ENCODE data around the gene BTN1A1. TPM values are rescaled to one million over a fixed set of nuclear protein-coding genes. Genes with fewer than 3 reads are reported as not detected.

BTN1A1 gene
- total and polyA plus RNA-seq, 9 of the 15 experiments (the other 6 are each of a cell fraction or from before 2014, with no cell fraction given): 0.01 to 0.15 (median 0.06) TPM; not detected in 4

- TF ChIP-seq ZBTB40 (IDR thresholded peaks at IDR 0.05) (peak; percentile 73), ZBTB40 (CRISPR knock-in tag; IDR thresholded peaks at IDR 0.05) (no peak), KLF10 (CRISPR knock-in tag; IDR thresholded peaks at IDR 0.05) (no peak), DACH1 (IDR thresholded peaks at IDR 0.05; ENCODE audit: partially characterized antibody) (peak; percentile 56), CGGBP1 (CRISPR knock-in tag; IDR thresholded peaks at IDR 0.05) (no peak), BCL6 (CRISPR knock-in tag; IDR thresholded peaks at IDR 0.05) (no peak), ZBTB5 (IDR thresholded peaks at IDR 0.05) (peak; percentile 75), ID3 (CRISPR knock-in tag; IDR thresholded peaks at IDR 0.05) (no peak), ID3 (tag; IDR thresholded peaks at IDR 0.05) (no peak), SIN3B (IDR thresholded peaks at IDR 0.05; ENCODE audit: low read depth) (no peak), CHD1 (IDR thresholded peaks at IDR 0.05; ENCODE audit: low read length) (no peak), KAT8 (IDR thresholded peaks at IDR 0.05; ENCODE audit: low read depth) (no peak), SMAD2 (IDR thresholded peaks at IDR 0.05; ENCODE audit: low read depth, low read length) (no peak), ZNF133 (CRISPR knock-in tag; IDR thresholded peaks at IDR 0.05) (no peak), TEAD2 (tag; IDR thresholded peaks at IDR 0.05) (no peak), JUN (IDR thresholded peaks at IDR 0.05; ENCODE audit: borderline replicate concordance, low read depth, low read length) (no peak), JUN (CRISPR knock-in tag; IDR thresholded peaks at IDR 0.05; ENCODE audit: borderline replicate concordance) (no peak)
These were observed 54.8 kb downstream of the BTN1A1 start (continued) for GRCh38 chr6:26554697-26555504.
